ENCODE measurements around the gene LNX1. TPM values are rescaled to one million over a fixed set of nuclear protein-coding genes. Genes with fewer than 3 reads are reported as not detected.

Gene LNX1
- total RNA-seq, 6 experiments from 2014 or later, result 0.05 to 0.18 (median 0.07) TPM; not detected in 1

GRCh38 chr4:53596901-53597300 is 5.6 kb upstream of the LNX1 start:
- no peak overlapping the region for H3K4me3 Mint-ChIP-seq
- H3K9me3 Mint-ChIP-seq, result no peaks in the 10 kb centered on the region
- H3K4me1 Mint-ChIP-seq (ENCODE audit: low read depth), result peaks cover 14% of the 10 kb centered on the region; the same call in 1 of the 2 replicates
- no peaks in the 10 kb centered on the region; the same call in 1 of the 2 replicates for H3K27me3 Mint-ChIP-seq (ENCODE audit: insufficient read depth)
- no peak for TF ChIP-seq CTCF (IDR thresholded peaks at IDR 0.05)
- H3K36me3 Mint-ChIP-seq (ENCODE audit: low read depth), result no peaks in the 10 kb centered on the region
- no peak for DNase-seq
- H3K27ac Mint-ChIP-seq, result no peak overlapping the region

GRCh38 chr4:53595834-53596233 is 4.5 kb upstream of the LNX1 start:
- Mint-ChIP-seq H3K27me3 (ENCODE audit: insufficient read depth) (no peaks in the 10 kb centered on the region; the same call in 1 of the 2 replicates), H3K4me1 (ENCODE audit: low read depth) (peaks cover 15% of the 10 kb centered on the region; the same call in 1 of the 2 replicates), H3K36me3 (ENCODE audit: low read depth) (no peaks in the 10 kb centered on the region), H3K4me3 (no peak overlapping the region), H3K27ac (no peak overlapping the region), H3K9me3 (no peaks in the 10 kb centered on the region)
- TF ChIP-seq CTCF (IDR thresholded peaks at IDR 0.05), result no peak
- DNase-seq, result no peak

GRCh38 chr4:53595204-53595603 is 3.9 kb upstream of the LNX1 start:
- Mint-ChIP-seq H3K4me1 (ENCODE audit: low read depth) (peaks cover 20% of the 10 kb centered on the region; the same call in 1 of the 2 replicates), H3K36me3 (ENCODE audit: low read depth) (no peaks in the 10 kb centered on the region), H3K9me3 (no peaks in the 10 kb centered on the region), H3K27ac (no peak overlapping the region), H3K27me3 (ENCODE audit: insufficient read depth) (no peaks in the 10 kb centered on the region; the same call in 1 of the 2 replicates), H3K4me3 (no peak overlapping the region)
- TF ChIP-seq CTCF (IDR thresholded peaks at IDR 0.05), result no peak
- no peak for DNase-seq

GRCh38 chr4:53593765-53594164 is 2.5 kb upstream of the LNX1 start:
- no peak for TF ChIP-seq CTCF (IDR thresholded peaks at IDR 0.05)
- no peak for DNase-seq
- no peak overlapping the region for H3K27ac Mint-ChIP-seq
- no peaks in the 10 kb centered on the region for H3K36me3 Mint-ChIP-seq (ENCODE audit: low read depth)
- peaks cover 11% of the 10 kb centered on the region; the same call in 1 of the 2 replicates for H3K4me1 Mint-ChIP-seq (ENCODE audit: low read depth)
- H3K4me3 Mint-ChIP-seq, result no peak overlapping the region
- no peaks in the 10 kb centered on the region; the same call in 1 of the 2 replicates for H3K27me3 Mint-ChIP-seq (ENCODE audit: insufficient read depth)
- H3K9me3 Mint-ChIP-seq, result no peaks in the 10 kb centered on the region

GRCh38 chr4:53592686-53593501 is 1.6 kb upstream of the LNX1 start:
- no peak for DNase-seq
- Mint-ChIP-seq H3K27ac (no peak overlapping the region), H3K4me3 (no peak overlapping the region), H3K4me1 (ENCODE audit: low read depth) (peaks cover 6% of the 10 kb centered on the region; the same call in 1 of the 2 replicates), H3K36me3 (ENCODE audit: low read depth) (no peaks in the 10 kb centered on the region), H3K9me3 (no peaks in the 10 kb centered on the region), H3K27me3 (ENCODE audit: insufficient read depth) (no peaks in the 10 kb centered on the region; the same call in 1 of the 2 replicates)
- no peak for TF ChIP-seq CTCF (IDR thresholded peaks at IDR 0.05)

Data from HFFc6 (cell line).